B cell (primary cell): ENCODE measurements around the gene SUN3. TPM values are rescaled to one million over a fixed set of nuclear protein-coding genes. Genes with fewer than 3 reads are reported as not detected.

Source experiments
- ATAC-seq: fragments of 200-7000 bp; cut with Tn5 transposase; one replicate; pipeline ENCODE4 v1.10.0; 2021; ENCODE audit warnings: low read depth, mild to moderate bottlenecking, moderate number of reproducible peaks, moderate library complexity
- CTCF ChIA-PET: fragments of 350-600 bp; sonication (Branson Sonifier 250); formaldehyde crosslinking; loops from one replicate; lab custom pipeline; 2021; ENCODE audit warnings: antibody characterized with exemption, inconsistent platforms; lab: Charles Lee
- POLR2A ChIA-PET: fragments of 350-600 bp; sonication (Branson Sonifier 250); formaldehyde crosslinking; loops from one replicate; lab custom pipeline; 2021; ENCODE audit warnings: antibody characterized with exemption; lab: Charles Lee
- DNase-seq: peaks from one replicate; pipeline ENCODE4 v3.0.0; 2013
- H2AFZ ChIP-seq: 2 replicates; pipeline ENCODE4 v1.6.1; 2012; ENCODE audit warnings: mild to moderate bottlenecking, low read depth, low read length; ENCODE audit not compliant: insufficient read depth, poor library complexity, severe bottlenecking
- H3K27ac ChIP-seq, 2 donors: 1 replicate in 1 of 2; 2 replicates in 1 of 2; pipeline ENCODE4 v1.5.1; 2012 to 2013; ENCODE audit warnings: low read length in 2 of 2, mild to moderate bottlenecking in 2 of 2, moderate library complexity in 1 of 2
- H3K27me3 ChIP-seq, 4 experiments: fragments of 200-600 bp in 1 of 4; sonication (generic) in 1 of 4; replicated peaks in 1 of 4; 1 replicate in 2 of 4; 2 replicates in 2 of 4; pipeline versions ENCODE4 v1.6.1 to v1.7.0; 2013 to 2016; ENCODE audit warnings: low read length in 3 of 4, mild to moderate bottlenecking in 2 of 4, mixed read lengths in 1 of 4, moderate library complexity in 1 of 4; ENCODE audit not compliant: insufficient read depth in 4 of 4, control insufficient read depth in 3 of 4; ENCODE audit errors: control extremely low read depth in 1 of 4
- H3K36me3 ChIP-seq, 2 experiments: replicated peaks in 1 of 2; 1 replicate in 1 of 2; 2 replicates in 1 of 2; pipeline versions ENCODE4 v1.6.1 to v1.7.1; 2013; ENCODE audit warnings: low read length in 1 of 2; ENCODE audit not compliant: insufficient read depth in 2 of 2, control insufficient read depth in 1 of 2; ENCODE audit errors: control extremely low read depth in 1 of 2, extremely low read depth in 1 of 2
- H3K4me1 ChIP-seq, 2 donors: fragments of 200-600 bp in 1 of 2; sonication (generic) in 1 of 2; 1 replicate in 1 of 2; 2 replicates in 1 of 2; pipeline versions ENCODE4 v1.5.1 to v1.6.1; 2013 to 2017; ENCODE audit warnings: low read length in 2 of 2; ENCODE audit not compliant: control insufficient read depth in 2 of 2, insufficient read depth in 2 of 2
- H3K4me2 ChIP-seq: replicated peaks from 2 replicates; pipeline ENCODE3; 2012; ENCODE audit warnings: mild to moderate bottlenecking, low read depth, low read length; ENCODE audit not compliant: poor library complexity, severe bottlenecking
- H3K4me3 ChIP-seq, 5 experiments: fragments of 200-600 bp in 1 of 5; sonication (generic) in 1 of 5; 1 replicate in 3 of 5; 2 replicates in 2 of 5; pipeline versions ENCODE4 v1.5.1 to v1.7.0; 2011 to 2016; ENCODE audit warnings: low read length in 4 of 5, mild to moderate bottlenecking in 4 of 5, low read depth in 2 of 5, control low read depth in 1 of 5, moderate library complexity in 1 of 5; ENCODE audit not compliant: insufficient read depth in 1 of 5; ENCODE audit errors: control extremely low read depth in 1 of 5, extremely low read depth in 1 of 5
- H3K79me2 ChIP-seq: fragments of 200-600 bp; sonication (generic); one replicate; pipeline ENCODE4 v1.6.0; 2016; ENCODE audit warnings: low read length; ENCODE audit not compliant: control insufficient read depth, insufficient read depth
- H3K9ac ChIP-seq: fragments of 200-600 bp; sonication (generic); 2 replicates; pipeline ENCODE4 v1.6.1; 2017; ENCODE audit warnings: mild to moderate bottlenecking, low read length, moderate library complexity
- H3K9me3 ChIP-seq, 3 donors: one replicate each; pipeline versions ENCODE4 v1.6.1 to v1.7.1; 2013; ENCODE audit warnings: low read length in 2 of 3; ENCODE audit not compliant: control insufficient read depth in 2 of 3, insufficient read depth in 1 of 3; ENCODE audit errors: control extremely low read depth in 1 of 3
- H4K20me1 ChIP-seq: 2 replicates; pipeline ENCODE4 v1.6.0; 2012; ENCODE audit warnings: mild to moderate bottlenecking, low read length; ENCODE audit not compliant: insufficient read depth, control insufficient read depth, poor library complexity, severe bottlenecking
- H3K27ac Mint-ChIP-seq: one replicate; pipeline ENCODE4 v1.8.0; 2021; ENCODE audit warnings: mixed read lengths
- H3K27me3 Mint-ChIP-seq: one replicate; pipeline ENCODE4 v1.8.0; 2021; ENCODE audit warnings: mixed read lengths
- H3K4me1 Mint-ChIP-seq: one replicate; pipeline ENCODE4 v1.8.0; 2021; ENCODE audit warnings: mixed read lengths
- H3K4me3 Mint-ChIP-seq: one replicate; pipeline ENCODE4 v1.8.0; 2021; ENCODE audit warnings: mixed read lengths
- H3K9me3 Mint-ChIP-seq: one replicate; pipeline ENCODE4 v1.8.0; 2022; ENCODE audit warnings: mixed read lengths; ENCODE audit not compliant: insufficient read depth
- EZH2 ChIP-seq: IDR thresholded peaks from 2 replicates; pipeline ENCODE4 v1.6.1; 2012; ENCODE audit warnings: borderline replicate concordance, low read depth, mild to moderate bottlenecking, moderate library complexity, low read length; ENCODE audit not compliant: insufficient read depth, poor library complexity, severe bottlenecking
- WGBS: methylation state at CpG from one replicate; pipeline ENCODE4 v1.1.5; 2013; ENCODE audit warnings: missing lambda C conversion rate; ENCODE audit not compliant: insufficient coverage; 5-methylcytosine and 5-hydroxymethylcytosine counted together
- intact Hi-C: fragments of 100-400 bp; cut with micrococcal nuclease; formaldehyde crosslinking; loops from one replicate; pipeline ENCODE4 v1.10.0; 2022
- polyA plus RNA-seq: library from polyadenylated mRNA; depleted of rRNA; stranded (reverse); fragments of >200 nt; gene quantifications from 2 replicates; pipeline ENCODE4 v1.2.3, GENCODE V29; 2012
- total RNA-seq, 2 donors: library from RNA; stranded (reverse); fragments of 120-200 nt in 1 of 2; gene quantifications; 1 replicate in 1 of 2; 2 replicates in 1 of 2; pipeline versions ENCODE4 v1.2.3 to v1.2.4, GENCODE V29; 2013 to 2022
- TF ChIP-seq, protein P1 (sequence below): fragments of 200-600 bp; IDR thresholded peaks from one replicate; pipeline ENCODE4 v1.8.0; 2022; ENCODE audit warnings: antibody characterized with exemption, mild to moderate bottlenecking

Gene SUN3
- total and polyA plus RNA-seq, 2 donors (not counting 1 experiment from before 2014, with no cell fraction given) = not detected

DNA sequence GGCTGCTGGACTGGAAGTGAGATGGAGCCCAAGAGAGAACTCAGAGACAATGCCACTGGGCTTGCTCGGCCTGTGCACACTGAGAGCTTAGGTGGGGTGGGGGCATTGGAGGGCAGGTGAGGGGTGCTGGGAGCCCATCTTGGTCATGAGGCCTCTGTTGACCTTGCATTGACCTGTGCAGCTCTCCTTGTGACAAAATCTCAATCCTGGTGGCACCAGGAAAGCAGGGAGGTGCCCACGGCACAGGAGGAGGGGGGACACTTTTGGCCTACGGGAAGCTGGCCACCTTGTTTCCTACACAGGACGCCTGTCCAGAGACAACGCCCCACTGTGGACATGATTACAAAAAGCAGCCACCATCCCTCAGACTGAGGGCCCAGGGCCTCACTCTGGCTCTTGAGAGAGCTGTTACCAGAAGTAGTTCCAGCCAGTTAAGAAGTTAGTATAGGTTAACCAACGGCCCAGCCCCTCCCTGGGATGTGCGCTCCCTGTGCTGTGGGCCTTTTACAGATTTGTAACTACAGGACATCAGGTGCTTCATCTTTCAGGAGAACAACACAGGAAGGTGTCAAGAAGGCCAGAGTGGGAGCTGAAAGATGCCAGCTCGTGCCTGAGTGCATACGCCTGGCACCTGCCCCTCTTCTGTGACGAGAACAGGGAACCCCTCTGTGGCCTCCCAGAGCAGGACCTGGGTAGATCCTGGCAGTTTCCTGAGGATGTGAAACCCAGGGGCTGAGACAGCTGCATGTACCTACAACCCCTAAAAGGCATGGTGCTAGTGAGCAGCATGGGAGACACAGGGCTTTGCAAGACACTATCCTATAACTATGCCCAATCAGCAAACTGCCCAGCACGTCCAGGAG is 91.0 kb downstream of the SUN3 start:
- Mint-ChIP-seq H3K4me1 (peaks cover 31% of the 10 kb centered on the region), H3K27ac (peak overlapping the region; percentile 64), H3K9me3 (no peaks in the 10 kb centered on the region), H3K4me3 (peak overlapping the region; percentile 74), H3K27me3 (no peaks in the 10 kb centered on the region)
- ChIA-PET CTCF (interaction anchor here (0.8 to 3.9 kb wide), 15 partner anchors 9 to 672 kb away, joined by 3 to 34 read pairs (median 4); partner anchors contain the start of gene UPP1), POLR2A (interaction anchor here (0.7 to 1.1 kb wide), 2 partner anchors 9 to 25 kb away, joined by 3 read pairs; no protein-coding TSS in a partner anchor)
- H2AFZ ChIP-seq = peak overlapping the region; percentile 67
- no peak for TF ChIP-seq EZH2
- TF ChIP-seq, protein P1, sequence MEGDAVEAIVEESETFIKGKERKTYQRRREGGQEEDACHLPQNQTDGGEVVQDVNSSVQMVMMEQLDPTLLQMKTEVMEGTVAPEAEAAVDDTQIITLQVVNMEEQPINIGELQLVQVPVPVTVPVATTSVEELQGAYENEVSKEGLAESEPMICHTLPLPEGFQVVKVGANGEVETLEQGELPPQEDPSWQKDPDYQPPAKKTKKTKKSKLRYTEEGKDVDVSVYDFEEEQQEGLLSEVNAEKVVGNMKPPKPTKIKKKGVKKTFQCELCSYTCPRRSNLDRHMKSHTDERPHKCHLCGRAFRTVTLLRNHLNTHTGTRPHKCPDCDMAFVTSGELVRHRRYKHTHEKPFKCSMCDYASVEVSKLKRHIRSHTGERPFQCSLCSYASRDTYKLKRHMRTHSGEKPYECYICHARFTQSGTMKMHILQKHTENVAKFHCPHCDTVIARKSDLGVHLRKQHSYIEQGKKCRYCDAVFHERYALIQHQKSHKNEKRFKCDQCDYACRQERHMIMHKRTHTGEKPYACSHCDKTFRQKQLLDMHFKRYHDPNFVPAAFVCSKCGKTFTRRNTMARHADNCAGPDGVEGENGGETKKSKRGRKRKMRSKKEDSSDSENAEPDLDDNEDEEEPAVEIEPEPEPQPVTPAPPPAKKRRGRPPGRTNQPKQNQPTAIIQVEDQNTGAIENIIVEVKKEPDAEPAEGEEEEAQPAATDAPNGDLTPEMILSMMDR = no peak
- ATAC-seq (peak; percentile 42), DNase-seq (peak; percentile 62)
- 49% methylated on average over 11 of the region's 11 CpGs for WGBS
- no peaks in the 10 kb centered on the region for H3K36me3 ChIP-seq
- H3K4me1 ChIP-seq = peaks cover 29% of the 10 kb centered on the region in 2 donors
- H3K4me2 ChIP-seq = peak overlapping the region; percentile 68
- H3K9ac ChIP-seq = peak overlapping the region; percentile 5
- H3K79me2 ChIP-seq = no peaks in the 10 kb centered on the region
- no peaks in the 10 kb centered on the region for H4K20me1 ChIP-seq
- H3K27me3 ChIP-seq = no peaks in the 10 kb centered on the region
- intact Hi-C loops = loop anchor here (1.0 to 10.0 kb wide), 5 partner anchors 10 to 671 kb away; partner anchors contain the start of genes C7orf57 and UPP1
- no peak overlapping the region for H3K27ac ChIP-seq
- H3K4me3 ChIP-seq = peak overlapping the region in 1 of 5 experiments; percentile 10
- H3K9me3 ChIP-seq = no peaks in the 10 kb centered on the region

Other genes starting within 250 kb of the SUN3 start
- 0.59 and 0.66 TPM in 2 replicates for gene PKD1L1, start 80.6 kb downstream of the SUN3 start, total RNA-seq
- gene PKD1L1, start 80.6 kb downstream of the SUN3 start, polyA plus RNA-seq = 0.70 and 0.85 TPM in 2 replicates
- gene HUS1, start 49.5 kb downstream of the SUN3 start, total RNA-seq = 61.6 and 70.8 TPM in 2 replicates
- gene HUS1, start 49.5 kb downstream of the SUN3 start, polyA plus RNA-seq = 37.7 and 45.7 TPM in 2 replicates
- gene C7orf57, start 6.4 kb upstream of the SUN3 start, total RNA-seq = not detected in 2 replicates
- gene C7orf57, start 6.4 kb upstream of the SUN3 start, polyA plus RNA-seq = not detected in 2 replicates
- 5.8 and 6.8 TPM in 2 replicates for gene UPP1, start 60.2 kb upstream of the SUN3 start, total RNA-seq
- 8.0 and 13.1 TPM in 2 replicates for gene UPP1, start 60.2 kb upstream of the SUN3 start, polyA plus RNA-seq
- not detected in 2 replicates for gene ABCA13, start 142.4 kb upstream of the SUN3 start, total RNA-seq
- gene ABCA13, start 142.4 kb upstream of the SUN3 start, polyA plus RNA-seq = not detected in 2 replicates